T-helper 22 cell (primary cell): ENCODE data around the gene EHBP1L1.
A peak's percentile ranks its signal among the peaks of the same experiment; 100 is the strongest.

Experiments
- DNase-seq: peaks from one replicate; pipeline ENCODE4 v3.0.0-alpha.2; 2020; ENCODE audit warnings: low read depth

The EHBP1L1 gene

GRCh38 chr11:65577756-65578109 is 1.9 kb downstream of the EHBP1L1 start:
- DNase-seq = no peak

GRCh38 chr11:65578134-65578533 is 2.3 kb downstream of the EHBP1L1 start:
- no peak for DNase-seq

GRCh38 chr11:65578667-65579066 is 2.8 kb downstream of the EHBP1L1 start:
- DNase-seq = no peak

- DNase-seq = no peak
Measured at GRCh38 chr11:65579291-65579690, 3.4 kb downstream of the EHBP1L1 start.

- no peak for DNase-seq
Measured at GRCh38 chr11:65580031-65580692, 4.3 kb downstream of the EHBP1L1 start.

GRCh38 chr11:65580756-65581155 is 4.9 kb downstream of the EHBP1L1 start:
- no peak for DNase-seq

GRCh38 chr11:65581928-65582327 is 6.1 kb downstream of the EHBP1L1 start:
- no peak for DNase-seq

- DNase-seq = no peak
Measured at GRCh38 chr11:65583589-65583988, 7.7 kb downstream of the EHBP1L1 start.

GRCh38 chr11:65584106-65584505 is 8.3 kb downstream of the EHBP1L1 start:
- no peak for DNase-seq

GRCh38 chr11:65584723-65585171 is 8.9 kb downstream of the EHBP1L1 start:
- DNase-seq = no peak

- DNase-seq = no peak
Measured at GRCh38 chr11:65585396-65586246, 9.8 kb downstream of the EHBP1L1 start.

GRCh38 chr11:65586247-65586630 is 10.4 kb downstream of the EHBP1L1 start:
- no peak for DNase-seq

GRCh38 chr11:65586676-65587075 is 10.8 kb downstream of the EHBP1L1 start:
- no peak for DNase-seq

- DNase-seq = peak; percentile 60
Measured at GRCh38 chr11:65588199-65589054, 12.6 kb downstream of the EHBP1L1 start.

- DNase-seq = no peak
Measured at GRCh38 chr11:65589444-65590239, 13.8 kb downstream of the EHBP1L1 start.

- DNase-seq = no peak
Measured at GRCh38 chr11:65590240-65590738, 14.4 kb downstream of the EHBP1L1 start.

- no peak for DNase-seq
Measured at GRCh38 chr11:65591939-65592857, 16.3 kb downstream of the EHBP1L1 start.

- DNase-seq = no peak
Measured at GRCh38 chr11:65592858-65593517, 17.1 kb downstream of the EHBP1L1 start.

GRCh38 chr11:65593518-65594414 is 17.9 kb downstream of the EHBP1L1 start:
- DNase-seq = no peak
